Measurements from ENCODE around the gene MAPRE2. TPM values are rescaled to one million over a fixed set of nuclear protein-coding genes. Genes with fewer than 3 reads are reported as not detected.

MAPRE2 gene
- total RNA-seq, 1 experiment from 2014 or later = 29.4 TPM

DNA sequence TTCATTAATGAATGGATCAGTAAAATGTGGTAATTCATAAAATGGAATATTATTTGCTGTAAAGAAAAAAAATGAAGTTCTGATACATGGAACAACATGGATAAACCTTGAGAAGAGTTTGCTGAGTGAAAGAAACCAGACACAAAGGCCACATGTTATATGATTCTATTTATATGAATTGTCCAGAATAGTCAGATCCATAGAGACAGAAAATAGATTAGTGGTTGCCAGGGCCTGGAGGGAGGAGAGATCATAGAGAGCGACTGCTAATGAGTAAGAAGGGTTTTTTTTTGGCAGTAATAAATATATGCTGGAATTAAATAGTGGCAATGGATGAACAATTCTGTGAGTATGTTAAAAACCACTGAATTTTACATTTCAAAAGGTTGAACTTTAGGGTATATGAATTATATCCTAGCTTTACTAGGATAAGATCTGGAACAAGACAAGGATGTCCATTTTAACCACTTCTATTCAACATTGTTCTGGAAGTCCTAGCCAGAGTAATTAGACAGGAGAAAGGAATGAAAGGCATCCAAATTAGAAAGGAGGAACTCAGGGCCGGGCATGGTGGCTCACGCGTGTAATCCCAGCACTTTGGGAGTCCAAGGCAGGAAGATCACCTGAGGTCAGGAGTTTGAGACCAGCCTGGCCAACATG is 48.8 kb downstream of the MAPRE2 start:
- H2BK20ac ChIP-seq (ENCODE audit: low read depth, low read length, poor library complexity, severe bottlenecking) = no peak overlapping the region
- no peak overlapping the region for H3K9ac ChIP-seq (ENCODE audit: extremely low read depth, insufficient read length, low read length)
- H3K23me2 ChIP-seq (ENCODE audit: insufficient read length, low read depth, low read length, poor library complexity, severe bottlenecking) = no peaks in the 10 kb centered on the region
- no CpG with 5 or more reads among the region's 4 CpGs for WGBS (ENCODE audit: extremely low coverage, insufficient read length, low lambda C conversion rate)
- H3K4ac ChIP-seq (ENCODE audit: low read depth, low read length) = no peak overlapping the region
- H4K5ac ChIP-seq (ENCODE audit: insufficient read length, low read depth, low read length) = no peak overlapping the region
- no peak overlapping the region for H3K56ac ChIP-seq (ENCODE audit: insufficient read length, low read depth, low read length)
- H3T11ph ChIP-seq (ENCODE audit: low read length) = no peak overlapping the region
- H3K14ac ChIP-seq (ENCODE audit: insufficient read depth, low read length) = no peak overlapping the region
- no peak overlapping the region for H4K8ac ChIP-seq (replicated peaks; ENCODE audit: insufficient read length, low read depth, low read length)
- H2AFZ ChIP-seq (ENCODE audit: low read length) = no peak overlapping the region
- no peak for DNase-seq
- Mint-ChIP-seq H3K27ac (no peak overlapping the region), H3K27me3 (ENCODE audit: low read depth) (no peaks in the 10 kb centered on the region), H3K4me3 (no peak overlapping the region), H3K9me3 (no peaks in the 10 kb centered on the region), H3K36me3 (ENCODE audit: insufficient read depth in 1 of 3, low read depth in 3 of 3) (no peaks in the 10 kb centered on the region), H3K4me1 (no peaks in the 10 kb centered on the region)
- H3K18ac ChIP-seq (ENCODE audit: insufficient read length, low read depth, low read length) = no peak overlapping the region
- no peak overlapping the region for H3K27ac ChIP-seq (ENCODE audit: insufficient read length, low read depth, low read length)
- no peak overlapping the region for H3K4me2 ChIP-seq (ENCODE audit: insufficient read depth, insufficient read length, low read length)
- H3K79me2 ChIP-seq (ENCODE audit: insufficient read depth, low read length) = no peaks in the 10 kb centered on the region
- H4K20me1 ChIP-seq (ENCODE audit: control insufficient read depth, insufficient read depth, insufficient read length) = no peaks in the 10 kb centered on the region
- no peaks in the 10 kb centered on the region for H3K79me1 ChIP-seq (ENCODE audit: insufficient read depth, low read depth, low read length, poor library complexity, severe bottlenecking)
- no peak overlapping the region for H2BK5ac ChIP-seq (ENCODE audit: insufficient read length, low read length)
- no peaks in the 10 kb centered on the region for H3K27me3 ChIP-seq (ENCODE audit: insufficient read depth, low read length)
- no peak overlapping the region for H2AK5ac ChIP-seq (ENCODE audit: insufficient read length, low read length)
- no peaks in the 10 kb centered on the region for H3K4me1 ChIP-seq (ENCODE audit: insufficient read depth, low read length)
- no peak overlapping the region for H2BK120ac ChIP-seq (ENCODE audit: low read depth, low read length, poor library complexity, severe bottlenecking)
- no peak overlapping the region for H2BK15ac ChIP-seq (ENCODE audit: low read depth, low read length)
- no peaks in the 10 kb centered on the region for H3K9me3 ChIP-seq (ENCODE audit: control insufficient read depth, low read depth, low read length)
- TF ChIP-seq, protein P1, sequence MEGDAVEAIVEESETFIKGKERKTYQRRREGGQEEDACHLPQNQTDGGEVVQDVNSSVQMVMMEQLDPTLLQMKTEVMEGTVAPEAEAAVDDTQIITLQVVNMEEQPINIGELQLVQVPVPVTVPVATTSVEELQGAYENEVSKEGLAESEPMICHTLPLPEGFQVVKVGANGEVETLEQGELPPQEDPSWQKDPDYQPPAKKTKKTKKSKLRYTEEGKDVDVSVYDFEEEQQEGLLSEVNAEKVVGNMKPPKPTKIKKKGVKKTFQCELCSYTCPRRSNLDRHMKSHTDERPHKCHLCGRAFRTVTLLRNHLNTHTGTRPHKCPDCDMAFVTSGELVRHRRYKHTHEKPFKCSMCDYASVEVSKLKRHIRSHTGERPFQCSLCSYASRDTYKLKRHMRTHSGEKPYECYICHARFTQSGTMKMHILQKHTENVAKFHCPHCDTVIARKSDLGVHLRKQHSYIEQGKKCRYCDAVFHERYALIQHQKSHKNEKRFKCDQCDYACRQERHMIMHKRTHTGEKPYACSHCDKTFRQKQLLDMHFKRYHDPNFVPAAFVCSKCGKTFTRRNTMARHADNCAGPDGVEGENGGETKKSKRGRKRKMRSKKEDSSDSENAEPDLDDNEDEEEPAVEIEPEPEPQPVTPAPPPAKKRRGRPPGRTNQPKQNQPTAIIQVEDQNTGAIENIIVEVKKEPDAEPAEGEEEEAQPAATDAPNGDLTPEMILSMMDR (conservative IDR thresholded peaks at IDR 0.05) = no peak
- no peak overlapping the region for H4K91ac ChIP-seq (ENCODE audit: insufficient read length, low read depth, low read length)
- no peak overlapping the region for H3K23ac ChIP-seq (ENCODE audit: insufficient read length, low read depth, low read length)
- H2BK12ac ChIP-seq (ENCODE audit: insufficient read length, low read depth, low read length) = no peak overlapping the region

Measured in H9 (cell line).